ENCODE results near the gene GUSB.

The GUSB gene

DNA sequence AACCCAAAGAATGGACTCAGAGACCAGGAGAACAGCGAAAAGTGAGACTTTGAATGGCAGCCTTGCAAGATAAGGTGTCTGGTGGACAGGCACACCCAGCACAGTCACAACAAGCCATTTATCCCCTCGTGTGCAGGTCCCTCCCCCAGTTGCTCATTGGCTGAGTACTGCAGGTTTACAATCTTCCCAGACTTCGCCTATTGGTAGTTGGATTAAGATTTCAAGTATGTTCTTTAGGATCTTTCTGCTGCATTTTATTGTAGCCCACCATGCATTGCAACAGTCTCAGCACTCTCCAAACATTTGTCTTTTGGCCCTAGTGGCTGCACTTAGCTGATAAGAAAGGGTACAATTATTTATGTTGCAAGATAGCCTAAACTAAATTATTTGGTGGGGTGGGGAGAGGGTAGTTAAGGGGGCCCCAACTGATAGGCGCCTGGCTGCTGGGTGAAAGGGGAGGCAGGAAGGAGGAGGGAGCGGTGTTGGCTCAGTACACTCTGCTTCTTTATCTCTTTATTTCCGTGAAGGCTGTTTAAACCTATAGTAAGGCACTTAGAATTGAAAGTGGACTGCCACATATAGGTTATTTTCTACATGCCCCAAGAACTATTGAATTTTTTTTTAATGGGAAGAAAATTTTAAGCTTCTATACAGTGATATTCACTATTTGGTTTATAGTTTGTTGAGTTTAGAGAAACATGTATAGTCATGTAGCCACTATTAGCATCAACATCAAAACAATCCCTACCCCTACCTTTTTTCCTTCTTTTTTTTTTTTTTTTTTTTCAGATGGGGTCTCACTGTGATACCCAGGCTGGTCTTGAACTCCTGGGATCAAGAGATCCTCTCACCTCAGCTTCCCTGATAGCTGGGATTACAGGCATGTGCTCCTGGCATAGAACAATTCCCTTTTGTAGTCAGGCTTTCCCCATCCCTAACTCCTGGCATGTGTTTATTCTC, 54.2 kb downstream of the GUSB start:
- no peak for DNase-seq

- DNase-seq: no peak
Observed at GRCh38 chr7:65926588-65926987, 55.4 kb downstream of the GUSB start.

GRCh38 chr7:65925040-65925439, 57.0 kb downstream of the GUSB start:
- no peak for DNase-seq

- no peak for DNase-seq
Observed at GRCh38 chr7:65924193-65924592, 57.8 kb downstream of the GUSB start.

- no peak for DNase-seq
Observed at GRCh38 chr7:65923316-65923715, 58.7 kb downstream of the GUSB start.

DNA sequence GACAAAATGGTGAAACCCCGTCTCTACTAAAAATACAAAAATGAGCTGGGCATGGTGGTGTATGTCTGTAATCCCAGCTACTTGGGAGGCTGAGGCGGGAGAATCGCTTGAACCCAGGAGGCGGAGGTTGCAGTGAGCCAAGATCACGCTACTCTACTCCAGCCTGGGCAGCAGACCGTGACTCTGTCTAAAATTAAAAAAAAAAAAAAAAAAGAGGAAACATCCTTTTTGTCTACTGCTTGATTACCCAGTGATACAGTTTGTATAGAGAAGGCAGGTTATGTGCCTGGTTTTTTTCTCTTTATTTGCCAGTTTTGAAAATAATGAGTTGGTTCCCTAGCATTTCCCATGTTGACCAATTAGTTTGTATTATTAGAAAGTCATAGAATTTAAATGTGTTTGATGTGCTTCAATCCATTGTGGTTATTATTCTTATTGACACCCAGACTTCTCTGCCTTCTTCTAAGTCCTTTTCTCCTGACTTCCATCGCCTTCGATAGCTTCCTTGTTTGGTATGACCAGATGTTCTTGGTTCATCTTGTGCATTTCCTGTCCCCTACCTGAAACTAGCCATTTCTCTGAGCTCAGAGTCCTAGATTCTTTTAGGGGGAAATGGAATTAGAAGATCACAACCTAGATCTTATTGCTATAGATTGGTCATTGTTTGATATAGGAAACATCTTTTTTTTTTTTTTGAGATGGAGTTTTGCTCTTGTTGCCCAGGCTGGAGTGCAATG, 65.9 kb downstream of the GUSB start:
- no peak for DNase-seq

- DNase-seq: no peak
Observed at GRCh38 chr7:65912237-65912636, 69.8 kb downstream of the GUSB start.

All from DMS153 (cell line).